K562 (cell line): Measurements from ENCODE around the gene DHRS13. TPM values are rescaled to one million over a fixed set of nuclear protein-coding genes. Genes with fewer than 3 reads are reported as not detected.

Experiments
- ATAC-seq: fragments of 200-7000 bp; cut with Tn5 transposase; 3 replicates; pipeline ENCODE4 v1.9.1; 2020; ENCODE audit warnings: moderate library complexity
- BruUV-seq: library from RNA; stranded (reverse); fragments of 400-500 nt; replicated peaks from 2 replicates; lab custom pipeline; 2021; lab: Mats Ljungman, UMichigan
- CTCF ChIA-PET: fragments of 300-600 bp; formaldehyde crosslinking; extraction: SDS; loops from one replicate; lab custom pipeline; 2021; ENCODE audit warnings: low intra/inter-chr PET ratio; lab: Yijun Ruan, JAX
- POLR2A ChIA-PET: fragments of 300-600, 350-650 bp; sonication (Branson Sonifier 250); formaldehyde crosslinking; extraction: SDS; loops from one replicate; lab custom pipeline; 2021; ENCODE audit warnings: antibody characterized with exemption, inconsistent platforms; lab: Yijun Ruan, JAX
- DNase-seq, 4 experiments: peaks; one replicate each; pipeline versions ENCODE4 v3.0.0 to v3.0.0-alpha.2; 2011 to 2018; ENCODE audit warnings: low spot score in 3 of 4, mixed read lengths in 3 of 4; ENCODE audit errors: extremely low read depth in 1 of 4
- FAIRE-seq: peaks from 2 replicates; lab custom pipeline; 2011; peaks lifted over from hg19 to GRCh38; lab: Jason Lieb, UNC
- H2AFZ ChIP-seq: 2 replicates; pipeline ENCODE4 v1.6.0; 2011; ENCODE audit warnings: low read depth, low read length, control low read depth, inconsistent platforms
- H3K27ac ChIP-seq: fragments of 200-600 bp; 3 replicates; pipeline ENCODE4 v1.8.0; 2011; ENCODE audit warnings: low read depth, mild to moderate bottlenecking, control low read depth, inconsistent platforms, low read length, moderate library complexity, mixed read lengths; ENCODE audit errors: extremely low read depth
- H3K27me3 ChIP-seq, 2 experiments: fragments of 300-600 bp in 1 of 2; 2 replicates in 1 of 2; 3 replicates in 1 of 2; pipeline versions ENCODE4 v1.6.0 to v1.8.0; 2011; ENCODE audit warnings: inconsistent platforms in 2 of 2, low read length in 2 of 2, mild to moderate bottlenecking in 1 of 2, mixed read lengths in 1 of 2, moderate library complexity in 1 of 2; ENCODE audit not compliant: control insufficient read depth in 2 of 2, insufficient read depth in 2 of 2
- H3K36me3 ChIP-seq: fragments of 300-600 bp; 3 replicates; pipeline ENCODE4 v1.8.0; 2011; ENCODE audit warnings: mild to moderate bottlenecking, low read length, inconsistent platforms; ENCODE audit not compliant: control insufficient read depth, insufficient read depth
- H3K4me1 ChIP-seq, 2 experiments: fragments of 200-600 bp in 1 of 2; replicated peaks in 1 of 2; 2 replicates in 1 of 2; 3 replicates in 1 of 2; pipeline versions ENCODE4 v1.5.1 to v1.8.0; 2011; ENCODE audit warnings: inconsistent platforms in 2 of 2, low read length in 2 of 2, mild to moderate bottlenecking in 1 of 2, mixed read lengths in 1 of 2, moderate library complexity in 1 of 2; ENCODE audit not compliant: control insufficient read depth in 2 of 2, insufficient read depth in 2 of 2
- H3K4me2 ChIP-seq: 2 replicates; pipeline ENCODE4 v1.6.1; 2011; ENCODE audit warnings: low read length, control low read depth, inconsistent platforms, mixed read lengths; ENCODE audit not compliant: insufficient read depth
- H3K4me3 ChIP-seq: fragments of 200-600 bp; sonication (generic), shearing (Covaris generic); 2 replicates; pipeline ENCODE4 v1.5.1; 2016; ENCODE audit warnings: control low read depth, inconsistent platforms
- H3K79me2 ChIP-seq: fragments of 200-600 bp; 3 replicates; pipeline ENCODE4 v1.8.0; 2011; ENCODE audit warnings: low read length, inconsistent platforms; ENCODE audit not compliant: control insufficient read depth, insufficient read depth
- H3K9ac ChIP-seq, 2 experiments: 2 replicates each; pipeline versions ENCODE4 v1.6.0 to v1.6.1; 2011; ENCODE audit warnings: low read depth in 2 of 2, low read length in 2 of 2, control low read depth in 1 of 2, inconsistent platforms in 1 of 2, mild to moderate bottlenecking in 1 of 2, mixed read lengths in 1 of 2; ENCODE audit not compliant: insufficient read depth in 1 of 2
- H3K9me1 ChIP-seq: one replicate; pipeline ENCODE4 v1.6.0; 2011; ENCODE audit warnings: inconsistent platforms, mild to moderate bottlenecking, low read length, moderate library complexity; ENCODE audit not compliant: control insufficient read depth, insufficient read depth
- H3K9me3 ChIP-seq: replicated peaks from 2 replicates; pipeline ENCODE4 v1.5.1; 2011; ENCODE audit warnings: low read depth, low read length, inconsistent platforms; ENCODE audit not compliant: control insufficient read depth, insufficient read depth
- H4K20me1 ChIP-seq: replicated peaks from 2 replicates; pipeline ENCODE4 v1.6.1; 2011; ENCODE audit warnings: low read length, inconsistent platforms, mixed read lengths; ENCODE audit not compliant: control insufficient read depth, insufficient read depth
- CREB5 ChIP-seq: fragments of 250-450 bp; sonication (Bioruptor Pico); IDR thresholded peaks from 2 replicates; pipeline ENCODE4 v1.5.0; 2020; ENCODE audit warnings: mild to moderate bottlenecking
- JUND ChIP-seq, 2 experiments: IDR thresholded peaks; 2 replicates in 1 of 2; 3 replicates in 1 of 2; pipeline ENCODE4 v1.6.1; 2011; ENCODE audit warnings: borderline replicate concordance in 2 of 2, low read depth in 2 of 2, low read length in 2 of 2, improper control_type of control experiment in 1 of 2, missing biosample characterization in 1 of 2, missing genetic modification characterization in 1 of 2, missing genetic modification reagents in 1 of 2
- NFRKB ChIP-seq: fragments of 450-650 bp; IDR thresholded peaks from 2 replicates; pipeline ENCODE4 v1.6.1; 2016; ENCODE audit warnings: low read depth
- SAFB2 ChIP-seq: fragments of 200-400 bp; formaldehyde crosslinking; IDR thresholded peaks from 2 replicates; pipeline ENCODE4 v1.6.1; 2018; ENCODE audit warnings: borderline replicate concordance, low read length, low read depth, moderate library complexity; ENCODE audit not compliant: severe bottlenecking
- SIN3A ChIP-seq, 2 experiments: fragments of 150-350 bp in 1 of 2; IDR thresholded peaks; 2 replicates each; pipeline ENCODE4 v1.6.1; 2011 to 2016; ENCODE audit warnings: borderline replicate concordance in 2 of 2, low read depth in 2 of 2, low read length in 2 of 2, mild to moderate bottlenecking in 2 of 2, moderate library complexity in 2 of 2; ENCODE audit not compliant: control insufficient read depth in 1 of 2
- ZKSCAN1 ChIP-seq: fragments of 150-350 bp; IDR thresholded peaks from 2 replicates; pipeline ENCODE4 v1.6.1; 2016; ENCODE audit warnings: low read depth, low read length
- WGBS: fragments of 100-300 bp; shearing (Covaris generic); methylation state at CpG from one replicate; pipeline ENCODE4 v1.1.6; 2016; ENCODE audit warnings: low coverage, mixed read lengths; ENCODE audit not compliant: insufficient coverage; ENCODE audit errors: missing lambda C conversion rate; 5-methylcytosine and 5-hydroxymethylcytosine counted together
- in situ Hi-C: fragments of 300-500 bp; cut with MboI; formaldehyde crosslinking; loops from 4 replicates; pipeline ENCODE4 v1.15.0; 2018; ENCODE audit warnings: inconsistent platforms, mixed read lengths
- intact Hi-C: fragments of 100-400 bp; cut with micrococcal nuclease; formaldehyde crosslinking; loops from 2 replicates; pipeline ENCODE4 v1.14.2; 2022
- polyA plus RNA-seq, 8 experiments: library from polyadenylated mRNA; depleted of rRNA in 4 of 8; stranded (reverse) in 5 of 8; unstranded in 3 of 8; fragments of >200 nt; fragmentation: Nextera tagmentation in 2 of 8; fragmentation: Illumina TruSeq in 1 of 8; extraction: Ambion mirVana in 2 of 8; extraction: Trizol in 1 of 8; gene quantifications; 2 replicates each; pipeline versions ENCODE4 v1.2.1 to v1.2.3, GENCODE V29; 2011 to 2014; ENCODE audit warnings: inconsistent platforms in 1 of 8, missing spikeins in 1 of 8
- total RNA-seq, 7 experiments: library from RNA; depleted of rRNA in 6 of 7; stranded (reverse); fragments of >200 nt in 6 of 7; fragmentation: Illumina TruSeq in 2 of 7; extraction: Trizol in 2 of 7; gene quantifications; 2 replicates each; pipeline versions ENCODE4 v1.2.1 to v1.2.3, GENCODE V29; 2011 to 2021; ENCODE audit warnings: low replicate concordance in 1 of 7
- TF ChIP-seq, protein P1 (sequence below): sonication (generic); formaldehyde crosslinking; IDR thresholded peaks from 2 replicates; pipeline ENCODE4 v1.8.0; 2022; ENCODE audit warnings: mild to moderate bottlenecking, missing genetic modification reagents
- TF ChIP-seq, protein P2 (sequence below): fragments of 450-650 bp; IDR thresholded peaks from 2 replicates; pipeline ENCODE4 v1.6.1; 2017; ENCODE audit warnings: antibody characterized with exemption, mild to moderate bottlenecking

Gene DHRS13
- total and polyA plus RNA-seq, 9 of the 15 experiments (the other 6 are each of a cell fraction or from before 2014, with no cell fraction given): 0.32 to 52.3 (median 34.3) TPM; not detected in 1

DNA sequence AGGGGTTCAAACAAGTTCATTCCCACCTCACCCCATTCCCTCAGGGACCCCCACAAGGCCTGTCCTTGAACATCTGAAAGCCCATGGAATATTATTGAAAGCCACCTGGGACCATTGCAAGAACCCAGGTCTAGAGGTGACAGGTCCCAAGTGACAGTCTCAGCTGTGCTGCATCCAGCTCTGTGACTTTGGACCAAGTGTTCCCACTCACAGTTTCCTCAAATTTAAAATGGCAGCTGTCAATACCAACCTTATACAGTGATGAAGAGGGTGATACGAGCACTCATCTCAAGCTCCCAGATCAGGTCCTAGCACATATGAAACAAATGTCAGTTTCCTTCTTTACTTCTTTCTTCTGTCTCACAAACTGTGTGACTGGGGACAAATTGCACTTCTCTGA lies 38.9 kb downstream of the DHRS13 start:
- CTCF ChIA-PET: interaction anchor here (0.7 kb wide), 1 partner anchor 60 kb away, joined by 4 read pairs; no protein-coding TSS in a partner anchor
- H3K27ac ChIP-seq: peak overlapping the region; percentile 94

More for the DNA sequence above, 38.9 kb downstream of the DHRS13 start:
- Histone ChIP-seq H3K9me1 (no peaks in the 10 kb centered on the region), H3K79me2 (peaks cover 56% of the 10 kb centered on the region), H3K27me3 (no peaks in the 10 kb centered on the region), H3K36me3 (peaks cover 21% of the 10 kb centered on the region), H2AFZ (0 out of 2 replicates have a peak overlapping the region, but pooled peaks have one; percentile 2), H3K4me1 (peaks cover 71 to 72% of the 10 kb centered on the region in 2 experiments), H3K4me2 (peak overlapping the region; percentile 51), H3K9me3 (no peaks in the 10 kb centered on the region), H4K20me1 (no peaks in the 10 kb centered on the region), H3K4me3 (no peak overlapping the region), H3K9ac (peak overlapping the region; percentile 15 to 78; a peak in 3 of 4 replicates)
- ATAC-seq (no peak), DNase-seq (no peak), FAIRE-seq (peak; percentile 51)
- POLR2A ChIA-PET: interaction anchor here (0.8 to 1.6 kb wide), 7 partner anchors 8 to 100 kb away, joined by 3 to 4 read pairs (median 3); partner anchors contain the start of gene ERAL1
- 92% methylated on average over 1 of the region's 1 CpG for WGBS
- TF ChIP-seq, protein P1, sequence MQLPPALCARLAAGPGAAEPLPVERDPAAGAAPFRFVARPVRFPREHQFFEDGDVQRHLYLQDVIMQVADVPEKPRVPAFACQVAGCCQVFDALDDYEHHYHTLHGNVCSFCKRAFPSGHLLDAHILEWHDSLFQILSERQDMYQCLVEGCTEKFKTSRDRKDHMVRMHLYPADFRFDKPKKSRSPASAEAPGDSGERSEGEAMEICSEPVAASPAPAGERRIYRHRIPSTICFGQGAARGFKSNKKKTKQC: no peak
- TF ChIP-seq NFRKB (peak; percentile 15; the same call in 1 of the 2 replicates), CREB5 (CRISPR knock-in tag) (0 out of 2 replicates have a peak, but pooled peaks have one; percentile 21), JUND (IDR thresholded peaks at IDR 0.05; ENCODE audit: borderline replicate concordance, low read depth, low read length) (no peak), JUND (tag; IDR thresholded peaks at IDR 0.05; ENCODE audit: borderline replicate concordance, low read depth, low read length) (0 out of 3 replicates have a peak, but pooled peaks have one; percentile 25), ZKSCAN1 (no peak), SAFB2 (no peak), SIN3A (IDR thresholded peaks at IDR 0.05; ENCODE audit: borderline replicate concordance in 2 of 2, control insufficient read depth in 1 of 2, low read depth in 2 of 2, low read length in 2 of 2) (no peak)
- TF ChIP-seq, protein P2, sequence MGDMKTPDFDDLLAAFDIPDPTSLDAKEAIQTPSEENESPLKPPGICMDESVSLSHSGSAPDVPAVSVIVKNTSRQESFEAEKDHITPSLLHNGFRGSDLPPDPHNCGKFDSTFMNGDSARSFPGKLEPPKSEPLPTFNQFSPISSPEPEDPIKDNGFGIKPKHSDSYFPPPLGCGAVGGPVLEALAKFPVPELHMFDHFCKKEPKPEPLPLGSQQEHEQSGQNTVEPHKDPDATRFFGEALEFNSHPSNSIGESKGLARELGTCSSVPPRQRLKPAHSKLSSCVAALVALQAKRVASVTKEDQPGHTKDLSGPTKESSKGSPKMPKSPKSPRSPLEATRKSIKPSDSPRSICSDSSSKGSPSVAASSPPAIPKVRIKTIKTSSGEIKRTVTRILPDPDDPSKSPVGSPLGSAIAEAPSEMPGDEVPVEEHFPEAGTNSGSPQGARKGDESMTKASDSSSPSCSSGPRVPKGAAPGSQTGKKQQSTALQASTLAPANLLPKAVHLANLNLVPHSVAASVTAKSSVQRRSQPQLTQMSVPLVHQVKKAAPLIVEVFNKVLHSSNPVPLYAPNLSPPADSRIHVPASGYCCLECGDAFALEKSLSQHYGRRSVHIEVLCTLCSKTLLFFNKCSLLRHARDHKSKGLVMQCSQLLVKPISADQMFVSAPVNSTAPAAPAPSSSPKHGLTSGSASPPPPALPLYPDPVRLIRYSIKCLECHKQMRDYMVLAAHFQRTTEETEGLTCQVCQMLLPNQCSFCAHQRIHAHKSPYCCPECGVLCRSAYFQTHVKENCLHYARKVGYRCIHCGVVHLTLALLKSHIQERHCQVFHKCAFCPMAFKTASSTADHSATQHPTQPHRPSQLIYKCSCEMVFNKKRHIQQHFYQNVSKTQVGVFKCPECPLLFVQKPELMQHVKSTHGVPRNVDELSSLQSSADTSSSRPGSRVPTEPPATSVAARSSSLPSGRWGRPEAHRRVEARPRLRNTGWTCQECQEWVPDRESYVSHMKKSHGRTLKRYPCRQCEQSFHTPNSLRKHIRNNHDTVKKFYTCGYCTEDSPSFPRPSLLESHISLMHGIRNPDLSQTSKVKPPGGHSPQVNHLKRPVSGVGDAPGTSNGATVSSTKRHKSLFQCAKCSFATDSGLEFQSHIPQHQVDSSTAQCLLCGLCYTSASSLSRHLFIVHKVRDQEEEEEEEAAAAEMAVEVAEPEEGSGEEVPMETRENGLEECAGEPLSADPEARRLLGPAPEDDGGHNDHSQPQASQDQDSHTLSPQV: peak; percentile 75
- intact Hi-C loops (loop anchor here (5.0 kb wide), 2 partner anchors 38 to 137 kb away; partner anchors contain the start of genes DHRS13, NEK8 and TLCD1), in situ Hi-C loops (no loop called here)
- no TSS peak for BruUV-seq
